ENCODE data around the gene CAPN15.

DNA sequence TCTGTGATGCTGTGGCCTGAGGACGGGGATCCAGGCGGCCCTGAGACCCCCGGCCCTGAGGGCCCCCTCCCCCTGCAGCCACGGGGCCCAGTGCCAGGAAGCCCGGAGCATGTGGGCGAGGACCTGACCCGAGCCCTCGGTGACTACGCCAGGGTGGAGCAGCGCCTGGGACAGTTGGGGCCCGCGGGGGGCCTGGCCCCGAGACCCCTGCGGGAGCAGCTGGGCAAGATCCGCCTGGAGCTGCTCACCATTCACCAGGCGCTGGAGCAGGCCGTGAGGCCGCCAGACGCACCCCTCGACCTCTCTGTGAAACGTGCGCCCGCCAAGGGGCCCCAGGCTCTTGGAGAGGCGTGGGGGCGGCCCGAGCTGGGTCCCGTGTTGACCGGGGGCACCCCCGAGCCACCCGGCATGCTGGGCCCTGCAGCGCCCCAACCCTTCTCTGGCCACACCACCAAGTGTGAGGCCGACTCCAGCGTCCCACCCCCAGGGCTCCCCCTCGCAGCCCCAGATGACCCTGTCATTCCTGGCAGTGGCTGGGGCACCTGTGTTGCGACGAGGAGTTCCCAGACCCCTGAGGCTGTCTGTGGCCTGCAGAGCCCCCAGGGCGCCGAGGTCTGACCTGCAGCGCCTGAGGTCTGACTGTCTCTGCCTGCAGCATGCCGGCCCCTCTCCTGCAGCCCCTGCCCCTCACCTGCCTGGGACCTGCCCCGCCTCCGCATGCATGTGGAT is 37.3 kb downstream of the CAPN15 start:
- TF ChIP-seq, protein P1, sequence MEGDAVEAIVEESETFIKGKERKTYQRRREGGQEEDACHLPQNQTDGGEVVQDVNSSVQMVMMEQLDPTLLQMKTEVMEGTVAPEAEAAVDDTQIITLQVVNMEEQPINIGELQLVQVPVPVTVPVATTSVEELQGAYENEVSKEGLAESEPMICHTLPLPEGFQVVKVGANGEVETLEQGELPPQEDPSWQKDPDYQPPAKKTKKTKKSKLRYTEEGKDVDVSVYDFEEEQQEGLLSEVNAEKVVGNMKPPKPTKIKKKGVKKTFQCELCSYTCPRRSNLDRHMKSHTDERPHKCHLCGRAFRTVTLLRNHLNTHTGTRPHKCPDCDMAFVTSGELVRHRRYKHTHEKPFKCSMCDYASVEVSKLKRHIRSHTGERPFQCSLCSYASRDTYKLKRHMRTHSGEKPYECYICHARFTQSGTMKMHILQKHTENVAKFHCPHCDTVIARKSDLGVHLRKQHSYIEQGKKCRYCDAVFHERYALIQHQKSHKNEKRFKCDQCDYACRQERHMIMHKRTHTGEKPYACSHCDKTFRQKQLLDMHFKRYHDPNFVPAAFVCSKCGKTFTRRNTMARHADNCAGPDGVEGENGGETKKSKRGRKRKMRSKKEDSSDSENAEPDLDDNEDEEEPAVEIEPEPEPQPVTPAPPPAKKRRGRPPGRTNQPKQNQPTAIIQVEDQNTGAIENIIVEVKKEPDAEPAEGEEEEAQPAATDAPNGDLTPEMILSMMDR (IDR thresholded peaks at IDR 0.05 in 2 of 3, conservative IDR thresholded peaks at IDR 0.05 in 1 of 3; ENCODE audit: insufficient read depth in 2 of 3, low read depth in 1 of 3, low read length in 3 of 3): no peak
- no peak for TF ChIP-seq POLR2AphosphoS2 (IDR thresholded peaks at IDR 0.05; ENCODE audit: low read length)

Data from K562 (cell line).